Measurements from ENCODE around the gene C19orf38.

DNA sequence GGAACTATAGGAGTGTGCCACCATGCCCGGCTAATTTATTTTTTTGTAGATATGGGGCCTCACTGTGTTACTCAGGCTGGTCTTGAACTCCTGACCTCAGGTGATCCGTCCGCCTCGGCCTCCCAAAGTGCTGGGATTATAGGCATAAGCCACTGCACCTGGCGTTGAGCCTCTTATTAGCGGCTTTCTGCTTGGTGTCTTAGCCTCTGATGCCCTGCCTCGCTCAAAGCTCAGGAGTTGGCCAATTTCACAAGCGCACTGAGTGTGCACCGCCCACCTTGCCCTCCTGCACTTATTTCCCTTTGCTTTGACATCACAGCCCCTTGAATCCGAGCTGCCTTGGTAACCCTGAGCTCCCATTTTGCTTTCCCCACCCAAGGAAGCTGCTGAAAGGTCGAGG is 70.1 kb downstream of the C19orf38 start:
- TF ChIP-seq, protein P1, sequence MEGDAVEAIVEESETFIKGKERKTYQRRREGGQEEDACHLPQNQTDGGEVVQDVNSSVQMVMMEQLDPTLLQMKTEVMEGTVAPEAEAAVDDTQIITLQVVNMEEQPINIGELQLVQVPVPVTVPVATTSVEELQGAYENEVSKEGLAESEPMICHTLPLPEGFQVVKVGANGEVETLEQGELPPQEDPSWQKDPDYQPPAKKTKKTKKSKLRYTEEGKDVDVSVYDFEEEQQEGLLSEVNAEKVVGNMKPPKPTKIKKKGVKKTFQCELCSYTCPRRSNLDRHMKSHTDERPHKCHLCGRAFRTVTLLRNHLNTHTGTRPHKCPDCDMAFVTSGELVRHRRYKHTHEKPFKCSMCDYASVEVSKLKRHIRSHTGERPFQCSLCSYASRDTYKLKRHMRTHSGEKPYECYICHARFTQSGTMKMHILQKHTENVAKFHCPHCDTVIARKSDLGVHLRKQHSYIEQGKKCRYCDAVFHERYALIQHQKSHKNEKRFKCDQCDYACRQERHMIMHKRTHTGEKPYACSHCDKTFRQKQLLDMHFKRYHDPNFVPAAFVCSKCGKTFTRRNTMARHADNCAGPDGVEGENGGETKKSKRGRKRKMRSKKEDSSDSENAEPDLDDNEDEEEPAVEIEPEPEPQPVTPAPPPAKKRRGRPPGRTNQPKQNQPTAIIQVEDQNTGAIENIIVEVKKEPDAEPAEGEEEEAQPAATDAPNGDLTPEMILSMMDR (IDR thresholded peaks at IDR 0.05): no peak
- TF ChIP-seq EZH2phosphoT487 (IDR thresholded peaks at IDR 0.05; ENCODE audit: borderline replicate concordance, low read depth) (no peak), FOXM1 (IDR thresholded peaks at IDR 0.05; ENCODE audit: low read depth) (no peak), MXI1 (IDR thresholded peaks at IDR 0.05; ENCODE audit: low read depth, low read length) (no peak), EP300 (IDR thresholded peaks at IDR 0.05; ENCODE audit: borderline replicate concordance in 1 of 2, low read depth in 1 of 2, low read length in 1 of 2) (no peak), TAF1 (IDR thresholded peaks at IDR 0.05; ENCODE audit: borderline replicate concordance, low read depth, low read length) (no peak)
